CD14-positive monocyte (primary cell): ENCODE measurements around the gene CDH4. TPM values are rescaled to one million over a fixed set of nuclear protein-coding genes. Genes with fewer than 3 reads are reported as not detected.

Source experiments
- DNase-seq, 3 donors: peaks; one replicate each; pipeline ENCODE4 v3.0.0-alpha.2; 2011 to 2022
- H2AFZ ChIP-seq: 2 replicates; pipeline ENCODE4 v1.6.0; 2012; ENCODE audit warnings: mild to moderate bottlenecking, low read depth, low read length, inconsistent platforms; ENCODE audit not compliant: insufficient read depth, poor library complexity, severe bottlenecking
- H3K27ac ChIP-seq, 2 donors: 1 replicate in 1 of 2; 2 replicates in 1 of 2; pipeline ENCODE4 v1.5.1; 2012 to 2013; ENCODE audit warnings: low read length in 2 of 2, control low read depth in 1 of 2, inconsistent platforms in 1 of 2, low read depth in 1 of 2, mild to moderate bottlenecking in 1 of 2
- H3K27me3 ChIP-seq, 2 donors: one replicate each; pipeline versions ENCODE4 v1.6.0 to v1.6.1; 2011 to 2013; ENCODE audit warnings: low read length in 2 of 2; ENCODE audit not compliant: control insufficient read depth in 2 of 2, insufficient read depth in 2 of 2
- H3K36me3 ChIP-seq, 2 donors: replicated peaks in 1 of 2; 1 replicate in 1 of 2; 2 replicates in 1 of 2; pipeline versions ENCODE4 v1.5.1 to v1.6.1; 2012 to 2013; ENCODE audit warnings: low read length in 2 of 2, control low read depth in 1 of 2, inconsistent platforms in 1 of 2, mild to moderate bottlenecking in 1 of 2; ENCODE audit not compliant: insufficient read depth in 2 of 2, control insufficient read depth in 1 of 2
- H3K4me1 ChIP-seq, 2 donors: 1 replicate in 1 of 2; 2 replicates in 1 of 2; pipeline versions ENCODE4 v1.5.1 to v1.6.1; 2012 to 2013; ENCODE audit warnings: low read length in 2 of 2, control low read depth in 1 of 2, inconsistent platforms in 1 of 2, mild to moderate bottlenecking in 1 of 2, moderate library complexity in 1 of 2; ENCODE audit not compliant: insufficient read depth in 2 of 2, control insufficient read depth in 1 of 2
- H3K4me2 ChIP-seq: replicated peaks from 2 replicates; pipeline ENCODE3; 2012; ENCODE audit warnings: low read length, moderate library complexity, mild to moderate bottlenecking; ENCODE audit not compliant: poor library complexity, severe bottlenecking; ENCODE audit errors: extremely low read depth
- H3K4me3 ChIP-seq, 3 experiments: fragments of 200-600 bp in 1 of 3; sonication (generic) in 1 of 3; replicated peaks in 1 of 3; 1 replicate in 2 of 3; 2 replicates in 1 of 3; pipeline ENCODE4 v1.5.1; 2011 to 2013; ENCODE audit warnings: low read length in 3 of 3, mild to moderate bottlenecking in 3 of 3, control low read depth in 2 of 3, low read depth in 2 of 3, inconsistent platforms in 1 of 3, moderate library complexity in 1 of 3
- H3K79me2 ChIP-seq: 2 replicates; pipeline ENCODE4 v1.6.0; 2012; ENCODE audit warnings: mild to moderate bottlenecking, control low read depth, inconsistent platforms, low read length, moderate library complexity; ENCODE audit not compliant: insufficient read depth
- H3K9ac ChIP-seq: 2 replicates; pipeline ENCODE4 v1.6.0; 2017; ENCODE audit warnings: low read length, mild to moderate bottlenecking; ENCODE audit not compliant: insufficient read depth, poor library complexity, severe bottlenecking
- H3K9me3 ChIP-seq, 2 donors: replicated peaks in 1 of 2; 1 replicate in 1 of 2; 2 replicates in 1 of 2; pipeline versions ENCODE4 v1.5.1 to v1.6.1; 2012 to 2013; ENCODE audit warnings: low read length in 2 of 2, control low read depth in 1 of 2; ENCODE audit not compliant: control insufficient read depth in 1 of 2, insufficient read depth in 1 of 2
- H4K20me1 ChIP-seq: 2 replicates; pipeline ENCODE4 v1.6.0; 2012; ENCODE audit warnings: mild to moderate bottlenecking, low read length, control low read depth, moderate library complexity; ENCODE audit not compliant: insufficient read depth
- H3K27ac Mint-ChIP-seq, 7 donors: one replicate each; pipeline ENCODE4 v1.8.0; 2020; ENCODE audit warnings: mild to moderate bottlenecking in 7 of 7, mixed read lengths in 7 of 7, moderate library complexity in 6 of 7, inconsistent platforms in 2 of 7
- H3K27me3 Mint-ChIP-seq, 3 donors: one replicate each; pipeline ENCODE4 v1.8.0; 2021 to 2022; ENCODE audit warnings: low read depth in 3 of 3, mild to moderate bottlenecking in 3 of 3, mixed read lengths in 3 of 3, moderate library complexity in 3 of 3, inconsistent platforms in 1 of 3
- H3K36me3 Mint-ChIP-seq, 2 donors: one replicate each; pipeline ENCODE4 v1.8.0; 2020; ENCODE audit warnings: mixed read lengths in 2 of 2, inconsistent platforms in 1 of 2, mild to moderate bottlenecking in 1 of 2
- H3K4me1 Mint-ChIP-seq: one replicate; pipeline ENCODE4 v1.8.0; 2020; ENCODE audit warnings: mild to moderate bottlenecking, mixed read lengths
- H3K4me3 Mint-ChIP-seq, 2 donors: one replicate each; pipeline ENCODE4 v1.8.0; 2020; ENCODE audit warnings: mild to moderate bottlenecking in 2 of 2, mixed read lengths in 2 of 2, moderate library complexity in 1 of 2
- H3K9me3 Mint-ChIP-seq, 7 donors: one replicate each; pipeline ENCODE4 v1.8.0; 2020 to 2022; ENCODE audit warnings: mixed read lengths in 7 of 7, mild to moderate bottlenecking in 6 of 7, moderate library complexity in 6 of 7, inconsistent platforms in 2 of 7
- CTCF ChIP-seq: fragments of 200-600 bp; IDR thresholded peaks from one replicate; pipeline ENCODE4 v1.8.0; 2022; ENCODE audit warnings: antibody characterized with exemption, mild to moderate bottlenecking
- WGBS: methylation state at CpG from one replicate; pipeline ENCODE4 v1.1.5; 2013; ENCODE audit warnings: missing lambda C conversion rate; ENCODE audit not compliant: insufficient coverage; 5-methylcytosine and 5-hydroxymethylcytosine counted together
- intact Hi-C, 2 donors: fragments of 100-400 bp; cut with micrococcal nuclease; formaldehyde crosslinking; loops; one replicate each; pipeline versions ENCODE4 v1.15.0 to v1.15.1; 2023
- polyA plus RNA-seq, 3 donors: library from polyadenylated mRNA; depleted of rRNA in 1 of 3; unstranded in 2 of 3; stranded (reverse) in 1 of 3; fragments of 300-500 nt in 2 of 3; fragments of >200 nt in 1 of 3; fragmentation: Illumina TruSeq in 2 of 3; gene quantifications; 1 replicate in 2 of 3; 2 replicates in 1 of 3; pipeline ENCODE4 v1.2.3, GENCODE V29; 2012 to 2021

The CDH4 gene
- polyA plus RNA-seq, 3 donors = not detected

GRCh38 chr20:61690150-61690549 is 438.1 kb downstream of the CDH4 start:
- Mint-ChIP-seq H3K27me3 (no peaks in the 10 kb centered on the region), H3K9me3 (peaks cover 0 to 53% (median 37%) of the 10 kb centered on the region in 7 donors), H3K4me1 (no peaks in the 10 kb centered on the region), H3K4me3 (no peak overlapping the region), H3K27ac (no peak overlapping the region), H3K36me3 (no peaks in the 10 kb centered on the region)
- H3K4me2 ChIP-seq = no peak overlapping the region
- no peak overlapping the region for H3K27ac ChIP-seq
- H3K36me3 ChIP-seq = no peaks in the 10 kb centered on the region
- TF ChIP-seq CTCF = no peak
- H3K4me1 ChIP-seq = no peaks in the 10 kb centered on the region
- no peak overlapping the region for H2AFZ ChIP-seq
- no peaks in the 10 kb centered on the region for H4K20me1 ChIP-seq
- intact Hi-C loops = no loop called here
- no peak overlapping the region for H3K4me3 ChIP-seq
- peaks cover 6 to 83% of the 10 kb centered on the region in 2 donors for H3K9me3 ChIP-seq
- DNase-seq = no peak
- H3K9ac ChIP-seq = no peak overlapping the region
- 86% methylated on average over 7 of the region's 7 CpGs for WGBS
- no peaks in the 10 kb centered on the region for H3K79me2 ChIP-seq
- H3K27me3 ChIP-seq = no peaks in the 10 kb centered on the region

GRCh38 chr20:61690993-61691838 is 439.2 kb downstream of the CDH4 start:
- H3K79me2 ChIP-seq = no peaks in the 10 kb centered on the region
- H3K27me3 ChIP-seq = no peaks in the 10 kb centered on the region
- H3K27me3 Mint-ChIP-seq = no peaks in the 10 kb centered on the region
- no peak for DNase-seq
- no peaks in the 10 kb centered on the region for H4K20me1 ChIP-seq
- H3K4me3 ChIP-seq = no peak overlapping the region
- peaks cover 9 to 84% of the 10 kb centered on the region in 2 donors for H3K9me3 ChIP-seq
- WGBS = 81% methylated on average over 7 of the region's 16 CpGs
- H3K27ac Mint-ChIP-seq = no peak overlapping the region
- no peak overlapping the region for H3K9ac ChIP-seq
- no peaks in the 10 kb centered on the region for H3K4me1 Mint-ChIP-seq
- H3K27ac ChIP-seq = no peak overlapping the region
- intact Hi-C loops = no loop called here
- H3K36me3 Mint-ChIP-seq = no peaks in the 10 kb centered on the region
- no peaks in the 10 kb centered on the region for H3K36me3 ChIP-seq
- no peak overlapping the region for H2AFZ ChIP-seq
- H3K4me1 ChIP-seq = no peaks in the 10 kb centered on the region
- no peak overlapping the region for H3K4me2 ChIP-seq
- no peak for TF ChIP-seq CTCF
- peaks cover 0 to 54% (median 36%) of the 10 kb centered on the region in 7 donors for H3K9me3 Mint-ChIP-seq
- H3K4me3 Mint-ChIP-seq = no peak overlapping the region
